Measurements from ENCODE around the gene NUP93. TPM values are rescaled to one million over a fixed set of nuclear protein-coding genes. Genes with fewer than 3 reads are reported as not detected.

Gene NUP93
- total and polyA plus RNA-seq, 2 donors (not counting 3 experiments of a cell fraction or from before 2014, with no cell fraction given): 62.3 to 124 TPM

- no peaks in the 10 kb centered on the region for H3K79me2 ChIP-seq (ENCODE audit: control insufficient read depth, insufficient read depth, low read length)
- H3K27me3 ChIP-seq (ENCODE audit: control insufficient read depth in 2 of 2, insufficient read depth in 2 of 2, low read length in 2 of 2): no peaks in the 10 kb centered on the region
- no peak for FAIRE-seq
- H3K4me2 ChIP-seq (ENCODE audit: insufficient read depth, low read length): no peak overlapping the region
- H3K36me3 ChIP-seq (ENCODE audit: control insufficient read depth in 2 of 2, extremely low read depth in 1 of 2, insufficient read depth in 2 of 2, low read length in 2 of 2): no peaks in the 10 kb centered on the region
- H4K20me1 ChIP-seq (replicated peaks; ENCODE audit: control insufficient read depth, extremely low read depth, insufficient read depth, low read length): no peaks in the 10 kb centered on the region
- TF ChIP-seq EZH2 (IDR thresholded peaks at IDR 0.05; ENCODE audit: borderline replicate concordance, low read depth, low read length, severe bottlenecking) (no peak), FOS (IDR thresholded peaks at IDR 0.05; ENCODE audit: borderline replicate concordance, insufficient read depth, low read length) (no peak), GATA2 (IDR thresholded peaks at IDR 0.05; ENCODE audit: insufficient read depth, insufficient read length, low read depth, low read length) (no peak), POLR2A (IDR thresholded peaks at IDR 0.05; ENCODE audit: low read depth, low read length) (no peak), MYC (IDR thresholded peaks at IDR 0.05; ENCODE audit: low read depth, low read length) (no peak), MAX (IDR thresholded peaks at IDR 0.05; ENCODE audit: insufficient read depth, insufficient read length) (no peak), JUN (IDR thresholded peaks at IDR 0.05; ENCODE audit: borderline replicate concordance, insufficient read depth, insufficient read length, low read depth) (no peak), POLR2AphosphoS5 (IDR thresholded peaks at IDR 0.05; ENCODE audit: insufficient read depth, low read depth, low read length) (no peak)
- TF ChIP-seq, protein P1, sequence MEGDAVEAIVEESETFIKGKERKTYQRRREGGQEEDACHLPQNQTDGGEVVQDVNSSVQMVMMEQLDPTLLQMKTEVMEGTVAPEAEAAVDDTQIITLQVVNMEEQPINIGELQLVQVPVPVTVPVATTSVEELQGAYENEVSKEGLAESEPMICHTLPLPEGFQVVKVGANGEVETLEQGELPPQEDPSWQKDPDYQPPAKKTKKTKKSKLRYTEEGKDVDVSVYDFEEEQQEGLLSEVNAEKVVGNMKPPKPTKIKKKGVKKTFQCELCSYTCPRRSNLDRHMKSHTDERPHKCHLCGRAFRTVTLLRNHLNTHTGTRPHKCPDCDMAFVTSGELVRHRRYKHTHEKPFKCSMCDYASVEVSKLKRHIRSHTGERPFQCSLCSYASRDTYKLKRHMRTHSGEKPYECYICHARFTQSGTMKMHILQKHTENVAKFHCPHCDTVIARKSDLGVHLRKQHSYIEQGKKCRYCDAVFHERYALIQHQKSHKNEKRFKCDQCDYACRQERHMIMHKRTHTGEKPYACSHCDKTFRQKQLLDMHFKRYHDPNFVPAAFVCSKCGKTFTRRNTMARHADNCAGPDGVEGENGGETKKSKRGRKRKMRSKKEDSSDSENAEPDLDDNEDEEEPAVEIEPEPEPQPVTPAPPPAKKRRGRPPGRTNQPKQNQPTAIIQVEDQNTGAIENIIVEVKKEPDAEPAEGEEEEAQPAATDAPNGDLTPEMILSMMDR (IDR thresholded peaks at IDR 0.05; ENCODE audit: extremely low read depth in 1 of 2, insufficient read depth in 1 of 2, low read depth in 1 of 2, low read length in 2 of 2): no peak
- H3K9me1 ChIP-seq (replicated peaks; ENCODE audit: control insufficient read depth, extremely low read depth, insufficient read depth, low read length): no peaks in the 10 kb centered on the region
- no peaks in the 10 kb centered on the region for H3K4me1 ChIP-seq (ENCODE audit: control insufficient read depth, extremely low read depth, insufficient read depth, low read length)
- no peaks in the 10 kb centered on the region for H3K9me3 ChIP-seq (replicated peaks; ENCODE audit: control insufficient read depth, insufficient read depth, low read length)
- ChIA-PET CTCF (interaction anchor here (0.8 to 1.7 kb wide), 2 partner anchors 13 to 46 kb away, joined by 5 read pairs; no protein-coding TSS in a partner anchor), POLR2A (no interaction called here)
- no TSS peak for BruUV-seq (replicated peaks)
- dilution Hi-C loops (cut with MboI; ENCODE audit: extremely low pct_ligation_motif_present, low sequenced_read_pairs) (no loop called here), intact Hi-C loops (cut with micrococcal nuclease) (no loop called here)
- no peak overlapping the region for H3K27ac ChIP-seq (ENCODE audit: insufficient read depth, low read depth, low read length)
- H3K9ac ChIP-seq (replicated peaks; ENCODE audit: extremely low read depth, insufficient read depth, low read length): no peak overlapping the region
- DNase-seq (ENCODE audit: low read depth, low spot score): no peak
- H3K4me3 ChIP-seq (replicated peaks in 1 of 3; ENCODE audit: insufficient read depth in 1 of 3, low read depth in 1 of 3, low read length in 3 of 3): no peak overlapping the region
- H2AFZ ChIP-seq (ENCODE audit: low read depth, low read length): no peak overlapping the region
These were observed 40.8 kb upstream of the NUP93 start for GRCh38 chr16:56689171-56689570.
